ENCODE data around the gene NRXN2.

Gene NRXN2

DNA sequence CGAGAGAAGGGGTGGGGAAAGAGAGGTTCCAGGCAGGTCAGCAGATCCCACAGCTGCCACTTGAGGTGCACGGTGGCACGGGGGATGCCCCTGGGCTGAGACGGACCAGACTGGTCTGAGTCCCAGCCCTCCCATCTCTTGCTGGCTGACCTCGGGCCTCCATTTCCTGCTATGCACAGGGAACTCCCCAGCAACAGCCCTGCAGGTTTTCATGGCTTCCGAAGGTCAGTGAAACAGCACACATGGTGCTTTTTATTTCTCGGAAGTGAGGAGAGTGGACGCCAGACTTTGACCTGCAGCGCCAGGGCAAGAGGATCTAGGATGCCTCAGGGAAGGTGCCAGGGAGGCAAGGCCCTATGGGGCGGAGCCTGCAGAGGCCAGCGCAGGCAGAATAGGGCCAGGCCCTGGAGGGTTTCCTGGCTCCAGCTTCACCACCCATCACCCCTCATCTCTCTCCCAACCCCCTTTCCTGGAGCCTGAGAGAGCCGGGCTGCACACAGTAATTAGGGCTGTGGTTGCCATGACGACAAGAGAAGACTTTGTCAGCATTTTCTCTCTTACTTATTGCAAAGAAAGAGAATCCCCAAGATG lies 102.5 kb downstream of the NRXN2 start:
- no peak for FAIRE-seq

GRCh38 chr11:64619811-64620380 lies 103.1 kb downstream of the NRXN2 start:
- no peak for FAIRE-seq

GRCh38 chr11:64619196-64619595 lies 103.8 kb downstream of the NRXN2 start:
- no peak for FAIRE-seq

- FAIRE-seq, result no peak
These were observed 106.2 kb downstream of the NRXN2 start for GRCh38 chr11:64616817-64617216.

DNA sequence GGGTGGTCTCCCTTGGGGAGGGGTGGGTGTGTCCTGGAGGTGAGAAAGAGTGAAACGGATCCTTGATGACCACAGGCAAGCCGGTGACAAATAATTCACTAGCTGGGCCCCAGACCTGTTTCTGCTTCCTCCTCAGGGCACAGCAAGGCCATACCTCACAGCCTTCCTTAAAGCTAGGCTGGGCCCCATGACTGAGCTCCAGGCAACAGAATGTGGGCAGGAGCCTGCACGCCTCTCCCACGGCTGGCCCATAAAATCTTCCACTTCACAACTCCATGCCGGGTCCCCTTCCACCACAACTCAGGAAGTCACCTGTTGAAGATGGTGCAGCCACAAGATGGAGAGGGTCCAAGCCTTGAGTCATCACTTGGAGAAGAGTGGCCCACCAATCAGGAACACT lies 108.1 kb downstream of the NRXN2 start:
- FAIRE-seq, result no peak

DNA sequence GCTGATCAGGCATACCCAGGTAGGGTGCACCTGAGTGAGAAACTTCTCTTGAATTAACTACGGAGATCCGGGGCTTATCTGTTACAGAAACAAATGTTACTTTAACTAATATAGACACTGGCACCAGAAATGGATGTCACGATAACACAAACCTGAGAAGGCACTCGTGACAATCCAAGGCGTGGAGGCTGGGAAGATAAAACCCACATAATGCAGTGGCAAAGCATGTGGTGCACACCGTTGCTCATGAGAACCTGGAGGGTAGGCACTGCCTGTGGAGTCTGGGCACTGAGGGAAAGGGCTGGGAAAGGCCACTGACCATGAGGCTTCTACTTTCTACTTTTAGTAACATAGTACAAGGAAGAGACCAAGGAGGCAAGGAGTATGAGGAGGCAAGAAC lies 109.3 kb downstream of the NRXN2 start:
- FAIRE-seq, result no peak

GRCh38 chr11:64611869-64612646 lies 110.9 kb downstream of the NRXN2 start:
- FAIRE-seq, result no peak

DNA sequence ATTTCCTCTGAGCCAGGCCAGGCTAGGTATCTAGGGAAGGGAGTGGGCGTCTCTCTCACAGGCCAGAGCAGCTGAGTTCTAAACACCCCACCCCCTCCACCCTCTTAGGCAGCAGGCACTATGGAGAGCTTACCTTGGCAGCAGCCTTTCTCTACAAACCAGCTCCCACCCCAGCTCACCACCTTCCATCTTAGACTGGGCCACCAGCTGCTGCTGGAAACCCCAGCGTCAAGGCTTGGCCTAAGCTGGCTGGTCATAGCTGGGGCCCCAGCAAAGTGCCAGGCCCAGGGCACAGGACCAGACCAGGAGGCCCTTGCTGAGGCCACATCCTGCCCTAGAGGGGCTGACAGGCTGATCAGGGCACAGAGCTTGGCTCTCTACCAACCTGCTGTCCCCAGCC lies 111.8 kb downstream of the NRXN2 start:
- FAIRE-seq, result no peak

GRCh38 chr11:64610596-64610995 lies 112.4 kb downstream of the NRXN2 start:
- FAIRE-seq, result no peak

DNA sequence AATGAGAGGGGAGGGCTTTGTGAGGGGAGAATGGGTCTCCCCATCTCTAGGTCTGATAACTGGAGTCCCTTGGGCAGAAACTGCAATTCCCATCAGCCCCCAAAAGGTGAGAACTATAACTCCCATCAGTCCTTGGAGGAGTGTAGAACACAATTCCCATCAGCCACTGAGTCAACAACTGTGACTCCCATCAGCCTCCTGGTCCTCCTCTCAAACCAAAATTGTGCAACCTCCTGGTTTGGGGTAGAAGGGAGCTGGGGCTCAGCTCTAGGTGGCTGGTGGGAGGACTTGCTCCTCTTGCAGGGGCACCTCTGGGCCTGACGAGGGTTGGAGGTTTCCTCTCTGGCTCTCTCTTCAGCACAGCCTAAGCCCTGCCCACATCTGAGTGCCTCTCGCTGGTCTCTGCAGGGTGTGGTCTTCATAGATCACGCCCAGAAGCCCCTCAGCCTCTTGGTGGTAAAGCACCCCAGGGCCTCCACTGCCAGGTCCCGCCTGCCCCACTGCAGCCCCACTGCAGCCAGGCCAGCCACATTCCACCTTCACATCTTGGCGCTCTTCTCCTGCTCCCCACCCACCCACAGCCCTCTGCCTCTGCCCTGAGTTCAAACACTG lies 113.5 kb downstream of the NRXN2 start:
- no peak for FAIRE-seq

- no peak for FAIRE-seq
These were observed 114.4 kb downstream of the NRXN2 start for GRCh38 chr11:64608636-64609035.

- no peak for FAIRE-seq
These were observed 115.0 kb downstream of the NRXN2 start for GRCh38 chr11:64608046-64608445.

- no peak for FAIRE-seq
These were observed 115.5 kb downstream of the NRXN2 start for GRCh38 chr11:64607381-64607985.

- no peak for FAIRE-seq
These were observed 116.1 kb downstream of the NRXN2 start for GRCh38 chr11:64606796-64607380.

DNA sequence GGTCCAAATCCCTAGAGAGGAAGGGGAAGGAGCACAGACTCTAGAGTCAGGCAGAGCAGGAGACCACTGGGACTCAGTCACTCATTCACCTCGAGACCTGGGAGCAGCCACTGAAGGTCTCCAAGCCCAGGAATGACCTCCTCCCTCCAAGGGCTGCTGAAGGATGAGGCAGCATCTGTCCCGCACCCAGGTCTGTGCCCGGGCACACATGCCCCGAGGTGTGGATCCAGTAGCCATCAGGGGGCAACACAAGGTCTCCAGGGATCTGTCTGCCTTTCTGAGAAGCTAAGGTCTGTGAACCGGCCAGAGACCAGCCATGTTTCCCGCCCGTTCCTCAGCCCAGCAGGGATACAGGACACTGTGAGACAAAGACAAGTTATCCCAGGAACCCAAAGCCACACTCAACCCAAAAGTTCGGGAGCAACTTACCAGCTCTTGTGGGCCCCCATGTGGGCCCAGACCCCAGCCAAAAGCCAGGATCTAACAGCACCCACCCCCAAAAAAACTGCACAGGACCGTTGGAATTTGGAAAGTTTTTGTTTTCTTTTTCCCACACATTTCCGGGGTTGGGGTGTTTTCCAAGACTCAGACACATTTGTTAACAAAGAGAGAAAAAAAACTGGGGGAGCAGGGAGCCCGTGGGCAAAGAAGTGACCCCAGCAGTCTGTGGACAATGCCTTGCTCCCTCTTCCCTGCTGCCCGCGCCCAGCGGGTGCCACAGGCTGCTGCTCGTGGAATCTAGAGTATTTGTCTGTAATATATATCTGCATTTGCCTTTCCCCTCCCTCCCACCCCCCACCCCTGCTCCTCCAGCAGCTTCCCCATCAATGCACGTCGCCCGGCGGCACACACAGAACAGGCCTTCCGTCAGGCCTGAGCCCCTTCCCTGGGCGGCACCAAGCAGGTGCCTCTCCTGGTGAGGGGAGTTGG lies 117.1 kb downstream of the NRXN2 start:
- FAIRE-seq, result no peak

- FAIRE-seq, result no peak
These were observed 117.8 kb downstream of the NRXN2 start for GRCh38 chr11:64605244-64605560.

DNA sequence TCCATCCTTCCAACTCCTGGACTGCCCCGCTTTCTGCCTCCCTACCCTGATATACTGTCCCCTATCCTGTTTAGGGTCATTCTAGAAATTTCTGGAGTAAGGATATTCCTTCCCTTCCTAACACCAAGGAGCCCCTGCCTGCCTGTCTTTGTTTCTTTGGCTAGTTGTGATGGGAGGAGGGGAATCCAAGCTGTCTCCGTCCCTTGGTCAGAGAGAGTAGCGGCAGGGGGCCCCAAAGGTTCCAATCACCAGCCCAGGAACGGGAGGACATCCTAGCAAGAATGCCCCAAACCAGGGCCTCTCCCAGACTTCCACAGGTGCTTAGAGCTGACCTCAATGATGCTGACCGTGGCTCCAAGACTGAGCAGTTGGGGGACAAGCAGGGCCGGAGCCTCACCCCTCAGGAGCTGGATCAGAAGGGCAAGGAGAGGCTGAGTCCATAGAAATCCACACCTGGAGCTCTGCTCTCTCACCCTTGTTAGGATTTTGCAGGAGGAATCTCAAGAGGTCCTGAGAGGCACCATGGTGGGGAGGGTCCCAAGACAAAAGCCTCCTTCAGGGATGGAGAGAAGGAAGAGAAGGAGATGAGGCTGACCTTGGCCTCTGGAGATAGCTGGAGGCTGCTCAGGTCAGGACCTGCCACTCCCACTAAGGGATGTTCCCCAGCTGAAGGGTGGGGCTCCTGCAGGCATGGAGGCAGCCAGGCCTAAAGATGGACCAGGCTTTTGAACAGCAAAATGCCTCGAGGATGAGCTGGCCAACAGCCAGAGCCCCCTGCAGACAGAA lies 118.3 kb downstream of the NRXN2 start:
- FAIRE-seq, result no peak

GRCh38 chr11:64603411-64604110 lies 119.4 kb downstream of the NRXN2 start:
- FAIRE-seq, result no peak

DNA sequence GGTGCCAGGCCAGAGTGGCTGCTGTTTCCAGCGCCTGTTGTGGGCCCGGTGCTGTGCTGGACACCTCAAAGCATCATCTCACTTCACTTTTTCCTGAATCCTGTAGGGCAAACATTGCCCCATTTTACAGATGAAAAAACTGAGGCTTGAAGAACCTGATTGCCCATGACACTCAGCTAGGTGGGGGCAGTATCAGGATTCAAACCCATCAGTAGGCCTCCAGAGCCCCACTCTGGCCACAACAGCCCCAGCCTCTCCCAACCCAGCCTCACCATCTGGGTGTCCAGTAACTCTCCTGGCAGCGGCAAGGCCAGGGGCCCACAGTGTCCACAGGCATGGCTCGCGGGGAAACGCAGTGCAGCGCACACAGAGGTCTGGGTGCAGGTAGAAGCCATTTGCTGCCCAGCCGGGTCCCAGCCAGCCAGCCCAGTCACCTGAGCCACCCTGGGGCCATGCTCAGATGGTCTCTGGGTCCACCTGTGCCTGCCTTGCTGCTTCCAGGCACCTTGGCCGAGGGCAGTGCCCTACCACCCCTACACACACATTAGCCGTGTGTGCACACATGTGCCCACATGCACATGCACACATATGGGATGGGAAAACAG lies 120.4 kb downstream of the NRXN2 start:
- no peak for FAIRE-seq

All from A204.1 (cell line).